Measurements from ENCODE around the gene ZNF385B.

The ZNF385B gene

DNA sequence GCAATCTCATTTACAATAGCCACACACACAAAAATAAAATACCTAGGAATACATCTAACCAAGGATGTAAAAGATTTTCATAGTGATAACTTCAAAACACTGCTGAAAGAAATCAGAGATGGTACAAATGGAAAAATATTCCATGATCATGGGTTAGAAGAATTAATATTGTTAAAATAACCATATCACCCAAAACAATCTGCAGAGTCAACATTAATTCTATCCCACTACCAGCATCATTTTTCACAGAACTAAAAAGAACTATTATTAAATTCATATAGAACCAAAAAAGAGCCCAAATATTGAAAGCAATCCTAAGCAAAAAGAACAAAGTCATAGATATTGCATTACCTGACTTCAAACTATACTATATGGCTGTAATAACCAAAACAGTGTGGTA is 50.4 kb downstream of the ZNF385B start:
- DNase-seq (ENCODE audit: low read depth), result no peak
- no peak overlapping the region for H3K4me3 ChIP-seq (ENCODE audit: low read depth, low read length)
- TF ChIP-seq, protein P1, sequence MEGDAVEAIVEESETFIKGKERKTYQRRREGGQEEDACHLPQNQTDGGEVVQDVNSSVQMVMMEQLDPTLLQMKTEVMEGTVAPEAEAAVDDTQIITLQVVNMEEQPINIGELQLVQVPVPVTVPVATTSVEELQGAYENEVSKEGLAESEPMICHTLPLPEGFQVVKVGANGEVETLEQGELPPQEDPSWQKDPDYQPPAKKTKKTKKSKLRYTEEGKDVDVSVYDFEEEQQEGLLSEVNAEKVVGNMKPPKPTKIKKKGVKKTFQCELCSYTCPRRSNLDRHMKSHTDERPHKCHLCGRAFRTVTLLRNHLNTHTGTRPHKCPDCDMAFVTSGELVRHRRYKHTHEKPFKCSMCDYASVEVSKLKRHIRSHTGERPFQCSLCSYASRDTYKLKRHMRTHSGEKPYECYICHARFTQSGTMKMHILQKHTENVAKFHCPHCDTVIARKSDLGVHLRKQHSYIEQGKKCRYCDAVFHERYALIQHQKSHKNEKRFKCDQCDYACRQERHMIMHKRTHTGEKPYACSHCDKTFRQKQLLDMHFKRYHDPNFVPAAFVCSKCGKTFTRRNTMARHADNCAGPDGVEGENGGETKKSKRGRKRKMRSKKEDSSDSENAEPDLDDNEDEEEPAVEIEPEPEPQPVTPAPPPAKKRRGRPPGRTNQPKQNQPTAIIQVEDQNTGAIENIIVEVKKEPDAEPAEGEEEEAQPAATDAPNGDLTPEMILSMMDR (IDR thresholded peaks at IDR 0.05; ENCODE audit: insufficient read depth, low read depth, low read length, missing control alignments), result no peak

DNA sequence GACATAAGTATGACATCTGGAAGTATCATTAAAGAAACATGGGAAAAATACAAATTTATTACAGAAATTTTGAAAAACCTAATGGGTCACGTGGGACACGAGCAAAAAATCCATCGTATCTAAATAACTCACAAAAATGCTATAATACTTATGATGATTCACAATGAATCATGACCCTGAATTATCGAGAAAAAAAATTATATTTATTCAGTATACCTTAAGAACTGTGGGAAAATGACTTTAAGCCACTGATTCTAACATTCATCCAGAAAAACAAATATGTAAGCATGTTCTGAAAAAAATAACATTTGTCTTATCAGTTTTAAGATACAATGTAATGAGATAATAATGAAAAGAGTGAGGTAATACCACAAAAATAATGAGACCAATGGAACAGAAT is 51.8 kb downstream of the ZNF385B start:
- TF ChIP-seq, protein P1 (IDR thresholded peaks at IDR 0.05; ENCODE audit: insufficient read depth, low read depth, low read length, missing control alignments), result no peak

DNA sequence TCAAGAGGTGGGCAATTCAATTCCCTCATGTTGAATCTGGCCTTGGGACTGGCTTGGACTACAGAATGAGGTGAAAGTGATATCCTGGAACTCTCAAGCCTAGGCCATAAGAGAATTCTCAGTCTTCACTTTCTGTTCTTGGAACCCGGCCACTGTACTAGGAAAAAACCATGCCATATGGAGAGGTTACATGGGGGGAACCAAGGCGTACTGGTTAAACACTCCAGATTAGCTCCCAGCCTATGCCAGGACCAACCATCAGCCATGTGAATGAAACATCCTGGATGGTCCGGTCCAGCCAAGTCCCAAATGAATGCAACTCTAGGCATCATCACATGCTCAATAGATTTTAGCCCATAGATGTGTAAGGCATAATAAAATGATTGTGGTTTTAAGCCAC is 56.4 kb downstream of the ZNF385B start:
- DNase-seq (ENCODE audit: low read depth), result no peak
- no peak overlapping the region for H3K4me3 ChIP-seq (ENCODE audit: low read depth, low read length)
- TF ChIP-seq, protein P1 (IDR thresholded peaks at IDR 0.05; ENCODE audit: insufficient read depth, low read depth, low read length, missing control alignments), result no peak

More for the DNA sequence above, 51.8 kb downstream of the ZNF385B start:
- no peak overlapping the region for H3K4me3 ChIP-seq (ENCODE audit: low read depth, low read length)
- no peak for DNase-seq (ENCODE audit: low read depth)

DNA sequence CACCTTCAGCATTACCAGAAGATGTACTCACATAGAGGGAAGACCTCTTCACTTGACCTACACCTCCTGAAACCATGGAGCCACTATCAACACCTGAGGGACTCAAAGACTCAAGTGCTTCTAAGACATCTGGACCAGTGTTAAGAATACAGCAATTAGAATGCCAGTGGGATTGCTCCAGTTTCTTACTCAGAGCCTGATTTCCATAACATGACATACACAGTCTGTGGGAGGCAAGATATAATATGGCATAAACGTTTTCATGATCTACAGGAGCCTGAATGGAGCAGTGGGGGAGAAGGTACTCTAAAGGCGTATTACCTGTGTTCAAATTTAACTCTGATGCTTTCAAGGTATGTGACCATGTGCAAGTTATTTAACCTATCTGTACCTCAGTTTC is 57.2 kb downstream of the ZNF385B start:
- TF ChIP-seq, protein P1 (IDR thresholded peaks at IDR 0.05; ENCODE audit: insufficient read depth, low read depth, low read length, missing control alignments), result no peak
- no peak overlapping the region for H3K4me3 ChIP-seq (ENCODE audit: low read depth, low read length)
- no peak for DNase-seq (ENCODE audit: low read depth)

DNA sequence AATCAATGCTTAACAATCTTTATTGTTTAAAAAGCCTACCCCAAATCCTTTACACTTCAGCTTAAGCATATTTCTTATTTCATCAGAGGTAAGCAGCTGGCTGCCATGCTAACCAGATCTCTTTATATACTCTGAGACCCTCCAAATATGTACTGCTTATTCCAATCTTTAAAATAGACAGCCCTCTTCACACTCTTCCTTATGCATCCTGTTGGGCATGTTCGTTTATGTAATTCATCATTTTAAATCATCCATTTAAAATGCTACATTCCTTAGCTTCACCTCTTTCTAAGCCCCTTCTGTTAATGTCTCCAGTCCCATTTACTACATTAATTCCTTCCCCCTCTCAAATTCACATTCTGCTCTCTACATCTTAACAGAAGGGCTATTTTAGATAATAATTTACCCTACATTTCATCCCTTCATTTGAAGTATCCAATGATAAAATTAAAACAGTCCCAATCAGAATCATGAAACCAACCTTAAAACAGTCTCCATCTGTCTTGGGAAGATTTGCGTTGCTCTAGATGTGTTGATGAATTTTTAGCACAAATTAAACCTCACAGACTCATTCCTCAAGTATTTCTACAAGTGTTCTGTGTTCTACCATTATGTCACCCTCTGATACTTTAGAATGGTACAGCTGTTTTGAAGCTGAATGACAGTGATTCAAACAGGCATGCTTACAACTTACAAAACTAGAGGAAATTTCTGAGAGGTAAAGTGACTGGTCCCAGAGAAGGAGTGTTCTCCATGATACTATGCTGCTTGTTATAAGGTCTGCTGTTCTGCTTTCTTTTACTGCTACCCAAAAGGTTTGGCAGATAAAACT is 59.1 kb downstream of the ZNF385B start:
- TF ChIP-seq, protein P1 (IDR thresholded peaks at IDR 0.05; ENCODE audit: insufficient read depth, low read depth, low read length, missing control alignments), result no peak
- DNase-seq (ENCODE audit: low read depth), result no peak
- no peak overlapping the region for H3K4me3 ChIP-seq (ENCODE audit: low read depth, low read length)

DNA sequence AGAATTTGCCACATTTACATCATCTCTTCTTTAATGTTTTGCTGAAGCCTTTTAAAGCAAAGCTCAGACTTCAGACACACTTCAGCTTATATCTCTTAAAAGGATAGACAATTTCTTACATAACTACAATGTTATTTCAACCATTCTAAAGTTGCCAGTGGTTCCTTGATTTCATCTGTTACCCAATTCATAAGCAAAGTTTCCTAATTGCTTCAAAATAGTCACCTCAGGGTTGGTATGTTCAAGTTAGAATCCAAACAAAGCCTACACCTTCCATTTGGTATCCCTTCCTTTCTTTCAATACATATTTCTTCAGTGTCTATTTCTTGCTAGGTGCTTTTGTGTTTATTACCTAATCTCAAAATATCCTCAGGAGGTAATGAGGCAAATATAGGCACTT is 60.6 kb downstream of the ZNF385B start:
- no peak overlapping the region for H3K4me3 ChIP-seq (ENCODE audit: low read depth, low read length)
- TF ChIP-seq, protein P1 (IDR thresholded peaks at IDR 0.05; ENCODE audit: insufficient read depth, low read depth, low read length, missing control alignments), result no peak
- no peak for DNase-seq (ENCODE audit: low read depth)

All from GM12865 (cell line).